HUDEP-2 (cell line): Measurements from ENCODE around the gene USF2.
A peak's percentile ranks its signal among the peaks of the same experiment; 100 is the strongest.

ENCODE experiments used
- DNase-seq, 76 experiments: peaks; one replicate each; lab custom pipeline; 2025; ENCODE audit not compliant: unreplicated experiment in 76 of 76; lab: John Stamatoyannopoulos, UW

USF2 gene

GRCh38 chr19:35264268-35265125, 4.3 kb upstream of the USF2 start:
- no peak for DNase-seq

GRCh38 chr19:35265126-35265899, 3.4 kb upstream of the USF2 start:
- DNase-seq, result peak in 12 of 76 experiments; percentile 12 to 55 (median 26)

- DNase-seq, result no peak
Observed at GRCh38 chr19:35265900-35266519, 2.8 kb upstream of the USF2 start.

GRCh38 chr19:35266520-35267352, 2.0 kb upstream of the USF2 start:
- DNase-seq, result peak in 3 of 76 experiments; percentile 18 to 39 (median 33)

- DNase-seq, result peak in 30 of 76 experiments; percentile 22 to 82 (median 40)
Observed at GRCh38 chr19:35267353-35267817, 1.4 kb upstream of the USF2 start.

GRCh38 chr19:35267818-35268535, 785 bp upstream of the USF2 start:
- DNase-seq, result peak in 66 of 76 experiments; percentile 10 to 88 (median 64)

- DNase-seq, result peak in 73 of 76 experiments; percentile 38 to 90 (median 78)
Observed at GRCh38 chr19:35269438-35270117, 816 bp downstream of the USF2 start.

- no peak for DNase-seq
Observed at GRCh38 chr19:35270381-35270811, 1.6 kb downstream of the USF2 start.

GRCh38 chr19:35271546-35271945, 2.8 kb downstream of the USF2 start:
- DNase-seq, result no peak

GRCh38 chr19:35272122-35272719, 3.5 kb downstream of the USF2 start:
- no peak for DNase-seq

- DNase-seq, result no peak
Observed at GRCh38 chr19:35272954-35273649, 4.3 kb downstream of the USF2 start.

- DNase-seq, result no peak
Observed at GRCh38 chr19:35273686-35274259, 5.0 kb downstream of the USF2 start.

GRCh38 chr19:35274323-35274722, 5.6 kb downstream of the USF2 start:
- DNase-seq, result no peak

- DNase-seq, result no peak
Observed at GRCh38 chr19:35276706-35277281, 8.0 kb downstream of the USF2 start.

- DNase-seq, result no peak
Observed at GRCh38 chr19:35278578-35279284, 10.0 kb downstream of the USF2 start.

GRCh38 chr19:35279374-35279773, 10.6 kb downstream of the USF2 start:
- DNase-seq, result no peak
